GM19025 (cell line): Measurements from ENCODE around the gene ANG.
A peak's percentile ranks its signal among the peaks of the same experiment; 100 is the strongest.
"Not testable (repeated sequence)": the region's sequence is repeated elsewhere in the genome, so short reads cannot be mapped to it uniquely, and the experiment has no call there.

Experiments
- ATAC-seq: cut with Tn5 transposase; IDR thresholded peaks from one replicate; pipeline ENCODE4 v1.9.1; 2021; ENCODE audit warnings: mild to moderate bottlenecking, low read depth, moderate library complexity; ENCODE audit not compliant: unreplicated experiment

ANG gene

DNA sequence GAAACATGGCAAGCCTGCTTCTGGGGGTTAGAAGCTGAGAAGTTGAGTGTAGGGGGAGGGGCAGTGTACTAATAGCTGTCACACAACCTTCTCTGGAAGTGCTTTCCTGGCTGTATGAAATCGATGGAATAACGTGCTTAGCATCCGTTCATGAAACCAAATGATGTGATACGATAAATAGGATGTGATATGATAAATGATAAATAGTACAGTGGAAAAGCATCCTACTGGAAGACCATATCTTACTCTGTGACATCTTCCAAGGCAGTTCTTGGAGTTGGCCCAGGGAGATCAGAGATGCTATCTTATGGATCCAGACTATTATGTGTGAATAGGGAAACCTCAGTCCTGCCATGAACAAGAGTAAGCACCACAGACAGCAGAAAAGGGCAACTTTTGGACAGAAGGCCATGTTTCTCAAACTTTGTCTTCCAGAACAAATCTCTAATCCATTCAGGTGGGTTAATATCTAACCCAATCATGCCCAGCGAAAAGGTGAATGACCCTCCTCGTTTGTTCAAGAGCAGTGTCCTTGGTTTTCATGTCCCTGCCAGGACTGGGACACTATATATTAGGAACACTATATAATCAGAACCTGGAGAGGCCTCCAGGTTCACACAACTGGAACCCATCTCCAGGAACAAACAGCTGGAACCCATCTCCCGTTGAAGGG, at the start of gene ANG:
Gene ANG (plus strand): TSS at position 598 of the 673 bp plus-strand sequence. CDS start 4,801 bp downstream, outside the sequence.
- no peak for ATAC-seq

DNA sequence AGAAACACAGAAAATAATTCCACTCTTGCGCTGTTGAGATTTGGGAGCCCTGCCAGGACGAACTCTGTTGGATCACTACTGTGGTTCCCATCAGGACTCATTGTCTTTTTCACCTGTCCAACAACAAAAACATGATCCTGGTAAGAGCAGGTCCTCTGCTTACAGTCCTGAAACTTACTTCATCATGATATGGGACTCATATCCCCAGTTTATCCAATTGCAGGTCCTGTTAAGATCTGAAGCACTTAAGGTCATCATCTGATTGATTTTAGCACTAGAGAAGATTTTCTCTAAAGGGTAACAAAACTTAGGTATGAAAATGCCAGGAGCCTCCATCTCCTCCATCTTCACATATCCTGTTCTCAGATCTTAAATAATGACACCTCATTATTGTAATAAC, 47.0 kb upstream of the ANG start, which contains the start of gene OR6S1:
Gene OR6S1 (minus strand): TSS at position 101 of the 400 bp plus-strand sequence. CDS start 0 bp downstream, at position 101.
- no peak for ATAC-seq

DNA sequence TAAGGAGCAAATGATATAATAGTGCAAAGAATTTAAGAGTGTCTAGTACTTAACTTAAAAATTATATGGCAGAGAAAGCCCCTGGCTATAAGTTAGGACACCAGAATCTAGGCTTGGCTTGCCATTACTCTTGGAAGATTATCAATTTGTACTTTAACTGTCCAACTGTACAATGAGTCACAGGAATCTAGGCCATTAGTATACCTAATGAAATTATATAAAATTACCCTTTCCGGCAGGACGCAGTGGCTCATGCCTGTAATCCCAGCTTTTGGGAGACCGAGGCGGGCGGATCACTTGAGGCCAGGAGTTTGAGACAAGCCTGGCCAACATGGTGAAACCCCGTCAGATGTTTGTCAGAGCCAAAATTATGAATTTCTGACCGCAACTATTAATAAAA, 46.4 kb upstream of the ANG start:
- no peak for ATAC-seq

DNA sequence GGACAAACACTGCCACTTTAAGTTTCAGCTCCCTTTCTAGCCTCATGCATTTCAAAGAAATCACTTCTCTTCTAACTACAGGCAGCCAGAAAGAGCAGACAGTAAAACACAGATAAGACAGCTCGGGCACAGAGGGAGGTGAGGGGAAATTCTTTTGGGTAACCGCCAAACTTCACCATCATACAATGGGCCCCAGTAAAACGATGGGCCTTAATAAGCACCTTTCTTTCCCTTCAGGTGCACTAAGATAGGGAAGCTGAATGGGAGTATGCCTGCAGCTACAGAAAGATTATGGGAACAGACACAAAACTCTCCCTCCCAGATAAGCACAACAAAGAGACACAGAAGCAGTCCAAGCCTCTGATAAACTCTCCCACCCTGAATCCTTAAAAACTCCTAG, 45.8 kb upstream of the ANG start:
- not testable (repeated sequence) for ATAC-seq

DNA sequence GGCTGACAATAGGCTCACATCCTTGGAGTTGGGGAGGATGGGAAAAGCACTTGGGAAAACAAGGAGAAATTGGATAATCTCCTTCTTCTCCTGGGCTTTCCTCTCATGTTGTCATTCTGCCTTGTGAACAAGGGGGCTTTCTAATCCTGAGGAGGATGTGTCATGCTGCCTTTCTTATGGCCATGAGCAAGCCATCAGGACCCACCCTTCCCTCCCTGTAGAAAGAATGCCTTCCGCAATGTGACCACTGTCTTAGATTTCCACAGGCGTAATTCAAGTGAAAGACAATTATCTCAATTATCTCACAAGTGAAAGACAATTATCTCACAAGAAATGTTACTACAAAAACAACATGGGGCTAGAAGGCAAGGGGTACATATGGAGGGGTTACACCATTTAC, 44.0 kb upstream of the ANG start:
- no peak for ATAC-seq

DNA sequence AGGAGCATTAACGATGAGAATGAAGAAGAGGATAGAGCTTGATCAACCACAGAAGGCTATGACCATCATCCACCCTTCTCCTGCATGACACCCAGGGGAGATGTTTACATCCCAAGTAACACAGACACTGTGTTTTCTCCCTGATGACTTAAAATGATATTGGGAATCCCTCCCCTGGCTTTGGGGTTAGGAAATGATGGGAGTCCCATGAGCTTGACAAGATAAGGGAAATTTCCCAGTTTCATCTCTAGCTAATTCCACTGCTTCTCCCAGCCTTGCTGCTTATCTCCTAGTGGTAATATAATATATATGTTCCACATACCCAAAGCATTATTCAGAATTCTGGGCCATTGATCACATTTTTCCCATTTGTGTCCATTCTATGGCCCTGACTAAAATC, 43.1 kb upstream of the ANG start:
- no peak for ATAC-seq

DNA sequence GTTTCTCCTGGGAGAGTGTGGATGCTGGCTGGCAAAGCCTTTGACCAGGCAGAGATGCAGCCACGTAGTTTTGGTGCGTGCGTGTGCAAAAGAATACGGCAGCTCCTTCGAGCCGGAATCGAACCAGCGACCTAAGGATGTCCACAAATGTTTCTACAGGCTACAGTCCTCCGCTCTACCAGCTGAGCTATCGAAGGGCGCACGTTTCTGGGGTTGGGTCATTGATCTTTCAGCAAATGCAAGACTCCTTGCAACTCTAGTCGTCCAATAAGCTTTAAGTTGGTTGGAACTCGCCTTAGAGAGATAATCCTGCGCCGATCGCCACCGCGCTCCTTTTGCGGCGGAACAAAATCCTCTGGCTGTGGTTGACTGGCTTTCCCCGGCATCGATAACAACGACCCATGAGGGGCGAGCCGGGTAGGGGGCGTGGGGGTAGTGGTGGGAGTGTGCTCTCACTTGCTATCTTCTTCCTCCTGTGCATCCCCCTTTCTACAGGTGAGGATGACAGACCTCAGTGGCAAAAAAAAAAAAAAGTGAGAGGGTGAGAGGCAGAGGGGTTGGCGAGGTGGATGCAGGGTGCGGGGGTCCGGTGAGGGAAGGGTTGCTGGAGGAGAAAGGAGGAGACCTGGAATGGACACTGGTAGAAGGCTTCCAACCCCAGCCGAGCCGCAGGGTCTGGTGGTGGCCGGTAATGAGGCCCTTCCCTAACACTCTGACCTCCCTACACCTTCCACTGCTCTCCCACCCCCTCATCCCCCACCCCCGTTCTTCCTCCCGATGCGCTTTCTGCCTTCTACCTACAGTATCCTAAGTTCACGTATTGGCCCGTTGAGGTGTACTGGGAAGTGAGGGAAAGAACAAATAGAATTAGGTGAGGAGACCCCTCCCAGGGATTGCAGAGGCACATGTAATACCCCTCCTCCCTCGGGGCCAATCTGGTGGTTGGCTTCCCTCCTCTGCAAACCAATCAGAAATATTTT, 35.3 kb upstream of the ANG start:
- no peak for ATAC-seq

DNA sequence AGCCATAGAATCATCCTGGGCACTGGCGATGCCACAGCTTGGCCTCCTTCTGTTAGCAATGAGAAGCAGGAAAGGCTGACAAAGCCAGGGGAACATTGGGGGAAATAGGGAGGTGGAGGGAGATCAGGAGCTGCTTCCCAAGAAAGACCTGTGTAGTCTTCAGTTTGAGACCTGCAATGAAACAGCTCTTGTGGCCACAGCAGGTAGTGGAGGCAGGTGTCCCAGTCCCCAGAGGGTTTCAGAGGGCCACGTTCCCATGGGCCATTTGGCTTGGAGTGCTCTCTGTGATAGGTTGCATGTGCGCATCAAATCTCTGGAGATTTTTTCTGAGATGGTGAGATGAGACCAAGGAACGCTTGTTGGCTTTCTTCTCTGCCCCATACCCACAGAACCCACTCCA, 32.7 kb upstream of the ANG start:
- no peak for ATAC-seq

DNA sequence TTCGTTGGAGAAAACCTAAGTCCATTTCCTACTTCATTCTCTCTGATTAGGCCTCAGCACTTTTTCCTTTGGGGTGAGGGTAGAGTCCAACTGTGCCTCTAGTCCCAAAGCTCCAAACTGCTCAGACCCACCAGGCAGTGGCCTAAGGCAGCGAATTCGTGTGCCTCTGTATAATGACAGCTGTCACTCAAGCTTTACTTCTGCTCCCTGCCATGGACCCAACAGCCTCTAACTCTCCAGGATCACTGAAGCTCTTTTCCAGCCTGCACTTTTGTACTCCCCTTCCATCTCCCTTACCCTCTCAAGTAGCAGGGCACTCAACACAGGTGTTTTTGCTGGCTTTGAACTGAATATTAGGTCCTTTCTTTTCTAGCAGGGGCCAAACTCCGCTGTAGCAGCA, 32.3 kb upstream of the ANG start:
- no peak for ATAC-seq

DNA sequence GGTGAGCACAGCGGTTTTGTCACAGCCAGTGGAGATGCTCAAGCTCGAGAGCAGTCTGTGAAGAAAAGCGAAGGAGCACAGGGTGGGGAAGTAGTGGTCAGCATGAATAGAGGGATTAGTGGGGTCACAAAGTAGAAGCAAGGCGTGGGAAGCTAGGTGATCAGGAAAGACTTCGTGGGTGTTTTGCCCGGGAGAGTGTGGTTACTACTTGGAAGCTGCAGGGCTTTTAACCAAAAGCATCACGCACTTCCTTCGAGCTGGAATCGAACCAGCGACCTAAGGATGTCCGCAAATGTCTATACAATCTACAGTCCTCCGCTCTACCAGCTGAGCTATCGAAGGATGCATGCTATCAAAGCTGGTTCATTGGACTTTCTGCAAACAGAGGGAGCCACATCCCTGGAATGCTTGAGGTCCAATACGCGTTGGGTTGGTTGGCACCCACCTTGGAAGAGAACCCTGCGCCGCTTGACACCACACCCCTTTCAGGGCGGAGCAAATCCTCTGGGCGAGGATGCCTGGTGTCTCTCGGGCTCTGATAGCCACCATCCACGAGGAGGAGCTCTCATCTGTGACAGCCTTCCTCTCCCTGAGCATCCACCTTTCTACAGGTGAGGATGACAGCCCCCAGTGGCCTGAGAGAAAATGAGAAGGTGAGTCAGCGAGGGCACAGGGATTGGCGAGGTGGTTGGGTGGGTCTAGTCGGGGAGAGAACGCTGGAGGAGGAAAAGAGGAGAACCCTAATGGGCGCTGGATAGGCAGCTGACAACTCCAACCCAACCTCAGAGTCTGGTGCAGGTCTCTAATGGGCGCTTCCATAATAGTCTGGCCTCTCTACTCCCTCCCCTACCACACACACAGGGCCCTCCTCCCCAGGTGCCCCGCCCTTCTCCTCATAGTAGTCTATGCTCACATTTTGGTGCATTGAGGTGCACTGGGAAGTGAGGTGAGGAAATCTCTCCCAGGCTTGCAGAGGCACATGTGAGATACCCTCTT, 31.1 kb upstream of the ANG start:
- no peak for ATAC-seq

DNA sequence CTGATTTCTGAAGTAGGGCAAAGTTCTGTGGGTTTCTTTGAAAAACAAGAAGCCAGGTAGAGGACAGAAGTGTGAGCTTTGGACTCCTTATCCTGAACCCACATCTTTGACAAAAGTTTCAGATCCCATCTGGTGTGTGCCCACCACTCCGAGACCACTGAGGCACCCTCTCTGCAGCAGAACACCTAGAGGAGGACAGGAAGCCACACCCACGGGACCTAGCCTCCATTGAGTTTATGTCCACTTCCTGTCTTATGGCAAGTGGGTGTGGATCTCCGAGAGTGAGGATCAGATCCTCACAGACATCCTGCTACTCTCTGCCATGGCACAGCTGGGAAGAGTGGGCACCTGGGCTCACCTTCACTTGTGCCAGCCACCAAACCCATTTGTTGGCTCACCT, 30.3 kb upstream of the ANG start:
- no peak for ATAC-seq

DNA sequence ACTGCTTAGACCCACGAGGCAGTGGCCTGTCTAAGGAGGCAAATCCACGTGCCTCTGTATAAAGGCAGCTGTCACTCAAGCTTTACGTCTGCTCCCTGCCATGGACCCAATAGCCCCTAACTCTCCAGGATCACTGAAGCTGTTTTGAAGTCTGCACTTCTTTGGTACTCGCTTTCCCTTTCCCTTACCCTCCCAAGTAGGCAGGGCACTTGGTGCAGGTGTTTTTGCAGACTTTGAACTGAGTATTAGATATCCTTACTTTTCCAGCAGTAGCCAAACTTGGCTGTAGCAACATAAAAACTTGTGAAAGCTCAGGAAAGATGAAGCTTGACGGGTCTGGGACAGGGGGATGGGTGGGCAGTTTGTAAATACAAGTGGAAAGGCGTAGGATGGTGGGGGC, 29.2 kb upstream of the ANG start:
- no peak for ATAC-seq

DNA sequence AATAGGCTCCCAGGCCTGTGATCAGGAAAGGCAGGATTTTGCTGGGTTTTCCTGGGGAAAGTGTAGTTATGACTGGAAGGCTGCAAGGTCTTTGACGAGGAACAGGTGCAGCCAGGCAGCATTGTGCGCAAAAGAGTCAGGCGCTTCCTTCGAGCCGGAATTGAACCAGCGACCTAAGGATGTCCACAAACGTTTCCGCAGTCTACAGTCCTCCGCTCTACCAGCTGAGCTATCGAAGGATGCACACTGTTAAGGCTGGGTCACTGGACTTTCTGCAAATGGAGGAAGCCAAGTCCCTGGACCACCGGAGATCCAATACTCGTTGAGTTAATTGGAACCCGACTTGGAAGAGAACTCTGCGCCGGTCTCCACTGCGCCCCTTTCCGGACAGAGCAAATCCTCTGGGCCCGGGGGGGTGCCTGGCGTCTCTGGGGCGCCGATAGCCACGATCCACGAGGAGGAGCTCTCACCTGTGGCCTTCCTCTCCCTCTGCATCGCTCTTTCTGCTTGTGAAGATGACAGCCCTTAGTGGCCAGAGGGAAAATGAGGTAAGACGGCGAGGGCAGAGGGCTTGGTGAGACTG, 28.7 kb upstream of the ANG start:
- ATAC-seq, result no peak

DNA sequence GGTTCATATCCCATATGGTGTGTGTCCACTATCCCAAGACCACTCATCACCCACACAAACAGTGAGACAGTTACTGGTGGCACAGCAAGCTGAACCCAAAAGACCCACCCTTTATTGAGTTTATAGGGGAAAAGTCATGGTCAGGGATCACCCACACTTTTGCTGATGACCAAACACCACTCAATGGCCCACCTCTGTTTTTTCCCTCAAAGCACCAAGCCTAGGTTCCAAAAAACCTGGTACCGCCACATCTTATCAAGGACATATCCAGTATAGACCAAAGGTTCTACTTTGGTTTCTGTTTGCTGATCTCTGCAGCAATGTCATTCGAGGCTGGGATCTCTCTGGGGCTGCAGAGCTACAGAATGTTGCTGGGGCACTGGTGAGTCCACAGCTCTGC, 27.4 kb upstream of the ANG start:
- ATAC-seq, result no peak

DNA sequence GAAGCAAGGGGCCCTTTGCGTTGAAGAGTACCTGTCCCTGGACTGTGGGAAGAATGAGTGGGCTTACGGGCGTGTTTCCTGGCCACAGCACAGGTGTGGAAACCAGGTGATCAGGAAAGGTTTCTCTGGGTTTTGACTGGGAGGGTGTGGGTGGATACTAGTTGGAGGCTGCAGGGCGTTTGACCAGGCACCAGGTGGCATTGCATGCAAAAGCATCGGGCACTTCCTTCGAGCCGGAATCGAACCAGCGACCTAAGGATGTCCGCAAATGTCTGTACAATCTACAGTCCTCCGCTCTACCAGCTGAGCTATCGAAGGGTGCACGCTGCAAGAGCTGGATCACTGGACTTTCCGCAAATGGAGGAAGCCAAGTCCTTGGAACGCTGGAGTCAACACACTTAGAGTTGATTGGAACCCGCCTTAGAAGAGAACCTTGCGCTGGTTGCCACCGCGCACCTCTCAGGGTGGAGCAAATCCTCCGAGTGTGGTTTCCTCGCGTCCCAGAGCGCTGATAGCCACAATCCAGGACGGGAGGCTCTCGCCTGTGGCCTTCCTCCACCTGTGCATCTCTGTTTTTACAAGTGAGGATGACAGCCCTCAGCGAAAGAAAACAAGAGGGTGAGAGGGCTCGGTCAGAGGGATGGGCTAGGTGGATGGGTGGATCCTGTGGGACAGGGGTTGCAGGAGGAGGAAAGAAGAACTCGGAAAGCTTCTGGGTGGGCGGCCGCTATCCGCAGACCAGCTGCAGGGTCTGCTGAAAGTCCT, 25.4 kb upstream of the ANG start:
- ATAC-seq, result no peak

DNA sequence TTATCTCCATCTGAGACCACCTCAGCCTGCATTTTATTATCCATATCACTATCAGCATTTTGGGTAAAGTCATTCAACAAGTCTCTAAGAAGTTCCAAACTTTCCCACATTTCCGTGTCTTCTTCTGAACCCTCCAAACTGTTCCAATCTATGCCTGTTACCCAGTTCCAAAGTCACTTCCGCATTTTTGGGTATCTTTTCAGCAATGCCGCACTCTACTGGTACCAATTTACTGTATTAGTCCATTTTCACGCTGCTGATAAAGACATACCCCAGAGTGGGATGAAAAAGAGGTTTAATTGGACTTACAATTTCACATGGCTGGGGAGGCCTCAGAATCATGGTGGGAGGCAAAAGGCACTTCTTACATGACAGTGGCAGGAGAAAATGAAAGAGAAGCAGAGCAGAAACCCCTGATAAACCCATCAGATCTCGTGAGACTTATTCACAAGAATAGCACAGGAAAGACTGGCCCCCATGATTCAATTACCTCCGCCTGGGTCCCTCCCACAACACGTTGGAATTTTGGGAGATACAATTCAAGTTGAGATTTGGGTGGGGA, 22.1 kb upstream of the ANG start:
- ATAC-seq, result not testable (repeated sequence)

DNA sequence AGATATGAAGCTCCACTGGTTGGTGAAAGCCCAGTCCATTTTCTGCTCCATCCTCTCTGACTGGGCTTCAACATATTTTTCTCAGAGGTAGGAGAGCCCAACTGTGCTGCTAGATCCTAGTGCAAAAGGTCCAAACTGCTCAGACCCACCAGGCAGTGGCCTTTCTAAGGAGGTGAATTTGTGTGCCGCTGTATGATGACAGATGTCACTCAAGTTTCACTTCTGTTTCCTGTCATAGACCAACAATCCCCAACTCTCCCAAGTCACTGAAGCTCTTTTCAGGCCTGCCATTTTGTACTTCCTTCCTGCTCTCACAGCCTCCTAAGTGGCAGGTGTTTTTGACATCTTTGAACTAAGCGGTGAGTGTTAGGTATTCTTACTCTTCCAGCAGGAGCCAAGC, 20.6 kb upstream of the ANG start:
- ATAC-seq, result peak; percentile 69

DNA sequence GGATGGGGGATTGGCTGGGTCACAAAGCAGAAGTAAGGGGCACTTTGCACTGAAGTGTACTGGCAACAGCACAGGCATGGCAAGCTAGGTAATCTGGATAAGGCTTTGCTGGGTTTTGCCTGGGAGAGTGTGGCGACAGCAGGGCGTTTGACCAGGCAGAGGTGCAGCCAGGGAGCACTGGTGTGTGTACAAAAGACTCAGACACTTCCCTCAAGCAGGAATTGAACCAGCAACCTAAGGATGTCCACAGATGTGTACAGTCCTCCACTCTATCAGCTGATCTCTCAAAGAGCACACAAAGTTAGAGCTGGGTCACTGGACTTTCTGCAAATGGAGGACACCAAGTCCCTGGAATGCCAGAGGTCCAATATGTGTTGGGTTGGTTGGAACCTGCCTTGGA, 19.6 kb upstream of the ANG start:
- no peak for ATAC-seq
